Loucy (cell line): ENCODE results near the gene SUN1.

ENCODE experiments used
- H2AFZ ChIP-seq: fragments of 200-600 bp; sonication (generic); 2 replicates; pipeline ENCODE4 v1.6.0; 2016; ENCODE audit warnings: antibody characterized with exemption, mild to moderate bottlenecking, low read length, moderate library complexity
- H3F3A ChIP-seq: fragments of 200-600 bp; 2 replicates; pipeline ENCODE4 v1.6.0; 2016; ENCODE audit warnings: antibody characterized with exemption, low read depth, mild to moderate bottlenecking
- H3K27me3 ChIP-seq: fragments of 200-600 bp; sonication (generic); 2 replicates; pipeline ENCODE4 v1.6.1; 2014; ENCODE audit warnings: low read length, mild to moderate bottlenecking; ENCODE audit not compliant: insufficient read depth, poor library complexity, severe bottlenecking
- H3K36me3 ChIP-seq: fragments of 200-600 bp; sonication (generic); 2 replicates; pipeline ENCODE4 v1.6.1; 2016; ENCODE audit warnings: low read length; ENCODE audit not compliant: insufficient read depth
- H3K4me1 ChIP-seq: fragments of 200-600 bp; sonication (generic); 2 replicates; pipeline ENCODE4 v1.5.1; 2014; ENCODE audit warnings: low read length, mild to moderate bottlenecking; ENCODE audit not compliant: insufficient read depth, poor library complexity, severe bottlenecking
- H3K4me2 ChIP-seq: fragments of 200-600 bp; sonication (generic); 2 replicates; pipeline ENCODE4 v1.6.0; 2014; ENCODE audit warnings: antibody characterized with exemption, low read length, low read depth, mild to moderate bottlenecking; ENCODE audit not compliant: poor library complexity, severe bottlenecking
- H3K4me3 ChIP-seq: fragments of 200-600 bp; sonication (generic); 2 replicates; pipeline ENCODE4 v1.5.1; 2014; ENCODE audit warnings: low read length, mild to moderate bottlenecking, mixed read lengths; ENCODE audit not compliant: poor library complexity, severe bottlenecking
- H3K79me2 ChIP-seq: fragments of 200-600 bp; sonication (generic); 2 replicates; pipeline ENCODE4 v1.6.1; 2014; ENCODE audit warnings: low read length; ENCODE audit not compliant: insufficient read depth
- H3K9ac ChIP-seq: fragments of 200-600 bp; sonication (generic); 2 replicates; pipeline ENCODE4 v1.6.0; 2014; ENCODE audit warnings: mild to moderate bottlenecking, low read depth, low read length, moderate library complexity; ENCODE audit not compliant: poor library complexity, severe bottlenecking
- H3K9me2 ChIP-seq: fragments of 200-600 bp; sonication (generic); replicated peaks from 2 replicates; pipeline ENCODE4 v1.6.1; 2016; ENCODE audit warnings: low read depth, low read length, mixed read lengths
- H3K9me3 ChIP-seq: fragments of 200-600 bp; sonication (generic); 2 replicates; pipeline ENCODE4 v1.6.1; 2014; ENCODE audit warnings: mild to moderate bottlenecking, antibody characterized with exemption, low read length, low read depth; ENCODE audit not compliant: insufficient read depth
- H4K20me1 ChIP-seq: fragments of 200-600 bp; sonication (generic); 2 replicates; pipeline ENCODE4 v1.6.0; 2014; ENCODE audit warnings: antibody characterized with exemption, low read length, mild to moderate bottlenecking; ENCODE audit not compliant: insufficient read depth, poor library complexity, severe bottlenecking
- EZH2phosphoT487 ChIP-seq: fragments of 200-600 bp; IDR thresholded peaks from 2 replicates; pipeline ENCODE4 v1.6.1; 2018; ENCODE audit warnings: antibody characterized with exemption, mild to moderate bottlenecking, moderate library complexity, borderline replicate concordance
- TF ChIP-seq, protein P1 (sequence below): fragments of 200-600 bp; sonication (generic); conservative IDR thresholded peaks from 2 replicates; pipeline ENCODE4 v1.5.1; 2014; ENCODE audit warnings: mild to moderate bottlenecking, antibody characterized with exemption, low read length

The SUN1 gene

DNA sequence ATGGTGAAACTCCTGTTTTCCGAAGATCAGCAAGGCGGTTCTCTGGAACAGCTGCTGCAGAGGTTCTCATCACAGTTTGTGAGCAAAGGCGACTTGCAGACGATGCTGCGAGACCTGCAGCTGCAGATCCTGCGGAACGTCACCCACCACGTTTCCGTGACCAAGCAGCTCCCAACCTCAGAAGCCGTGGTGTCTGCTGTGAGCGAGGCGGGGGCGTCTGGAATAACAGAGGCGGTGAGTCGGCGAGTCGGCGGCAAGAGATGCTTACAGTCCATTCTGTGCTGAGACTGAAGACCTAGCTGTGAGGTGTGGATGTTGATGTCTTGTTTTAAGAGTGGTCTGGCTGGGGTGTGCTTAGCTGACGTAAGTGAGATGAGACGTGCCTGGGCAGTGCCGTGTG is 27.9 kb downstream of the SUN1 start:
- Histone ChIP-seq H3K79me2 (no peaks in the 10 kb centered on the region), H4K20me1 (no peaks in the 10 kb centered on the region), H3K4me2 (no peak overlapping the region), H3K36me3 (peaks cover 57% of the 10 kb centered on the region), H3K9ac (no peak overlapping the region), H3K4me3 (no peak overlapping the region), H2AFZ (no peak overlapping the region), H3K9me3 (no peaks in the 10 kb centered on the region), H3K4me1 (no peaks in the 10 kb centered on the region), H3K27me3 (no peaks in the 10 kb centered on the region), H3K9me2 (no peaks in the 10 kb centered on the region), H3F3A (no peaks in the 10 kb centered on the region)
- no peak for TF ChIP-seq EZH2phosphoT487
- TF ChIP-seq, protein P1, sequence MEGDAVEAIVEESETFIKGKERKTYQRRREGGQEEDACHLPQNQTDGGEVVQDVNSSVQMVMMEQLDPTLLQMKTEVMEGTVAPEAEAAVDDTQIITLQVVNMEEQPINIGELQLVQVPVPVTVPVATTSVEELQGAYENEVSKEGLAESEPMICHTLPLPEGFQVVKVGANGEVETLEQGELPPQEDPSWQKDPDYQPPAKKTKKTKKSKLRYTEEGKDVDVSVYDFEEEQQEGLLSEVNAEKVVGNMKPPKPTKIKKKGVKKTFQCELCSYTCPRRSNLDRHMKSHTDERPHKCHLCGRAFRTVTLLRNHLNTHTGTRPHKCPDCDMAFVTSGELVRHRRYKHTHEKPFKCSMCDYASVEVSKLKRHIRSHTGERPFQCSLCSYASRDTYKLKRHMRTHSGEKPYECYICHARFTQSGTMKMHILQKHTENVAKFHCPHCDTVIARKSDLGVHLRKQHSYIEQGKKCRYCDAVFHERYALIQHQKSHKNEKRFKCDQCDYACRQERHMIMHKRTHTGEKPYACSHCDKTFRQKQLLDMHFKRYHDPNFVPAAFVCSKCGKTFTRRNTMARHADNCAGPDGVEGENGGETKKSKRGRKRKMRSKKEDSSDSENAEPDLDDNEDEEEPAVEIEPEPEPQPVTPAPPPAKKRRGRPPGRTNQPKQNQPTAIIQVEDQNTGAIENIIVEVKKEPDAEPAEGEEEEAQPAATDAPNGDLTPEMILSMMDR, result no peak

DNA sequence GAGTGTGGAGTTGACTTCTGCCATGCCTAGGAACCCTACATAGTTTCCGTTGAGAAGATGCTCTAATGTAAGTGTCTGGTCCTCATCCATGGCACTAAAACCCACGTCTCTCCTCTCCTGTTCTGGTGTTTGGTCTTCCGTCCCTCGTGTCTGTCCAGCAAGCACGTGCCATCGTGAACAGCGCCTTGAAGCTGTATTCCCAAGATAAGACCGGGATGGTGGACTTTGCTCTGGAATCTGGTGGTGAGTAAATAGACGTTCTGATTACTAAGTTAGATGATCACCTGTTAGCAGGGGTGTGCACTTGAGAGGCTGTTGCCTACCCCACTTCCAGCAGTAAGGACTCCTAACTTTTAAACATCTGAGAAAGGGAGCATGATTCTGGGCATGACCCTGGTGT is 28.9 kb downstream of the SUN1 start:
- Histone ChIP-seq H3K27me3 (no peaks in the 10 kb centered on the region), H3K9me2 (no peaks in the 10 kb centered on the region), H3K9me3 (no peaks in the 10 kb centered on the region), H3K4me3 (no peak overlapping the region), H3K4me1 (no peaks in the 10 kb centered on the region), H3K36me3 (peaks cover 53% of the 10 kb centered on the region), H3K4me2 (no peak overlapping the region), H3F3A (no peaks in the 10 kb centered on the region), H4K20me1 (no peaks in the 10 kb centered on the region), H3K9ac (no peak overlapping the region), H3K79me2 (no peaks in the 10 kb centered on the region), H2AFZ (no peak overlapping the region)
- TF ChIP-seq EZH2phosphoT487, result no peak
- TF ChIP-seq, protein P1, result no peak

DNA sequence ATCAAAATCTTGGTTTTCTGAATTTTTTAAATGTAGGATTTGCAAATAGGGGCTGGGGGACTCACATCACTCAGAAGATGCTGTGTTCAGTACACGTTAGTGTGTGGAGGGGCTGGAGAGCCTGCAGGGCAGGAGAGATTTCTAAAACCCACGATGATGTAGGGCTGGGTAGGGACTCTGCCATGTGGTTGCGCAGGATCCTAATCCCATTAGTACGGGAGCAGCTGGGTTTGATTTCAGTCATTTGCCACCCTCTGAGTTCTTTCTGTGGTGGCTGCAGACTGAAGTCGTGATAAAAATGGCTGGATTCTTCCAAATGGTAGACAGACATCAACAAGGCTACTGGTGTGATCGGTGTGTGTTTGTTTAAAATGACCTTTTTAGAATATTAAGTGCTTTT is 29.9 kb downstream of the SUN1 start:
- H3K27me3 ChIP-seq, result no peaks in the 10 kb centered on the region

More for the DNA sequence above, 29.9 kb downstream of the SUN1 start:
- H2AFZ ChIP-seq, result no peak overlapping the region
- no peaks in the 10 kb centered on the region for H3K9me2 ChIP-seq
- H3F3A ChIP-seq, result no peaks in the 10 kb centered on the region
- H3K4me3 ChIP-seq, result no peak overlapping the region
- peaks cover 51% of the 10 kb centered on the region for H3K36me3 ChIP-seq
- no peak overlapping the region for H3K4me2 ChIP-seq
- H3K79me2 ChIP-seq, result no peaks in the 10 kb centered on the region
- no peaks in the 10 kb centered on the region for H4K20me1 ChIP-seq
- no peak for TF ChIP-seq EZH2phosphoT487
- TF ChIP-seq, protein P1, result no peak
- H3K9me3 ChIP-seq, result no peaks in the 10 kb centered on the region
- no peaks in the 10 kb centered on the region for H3K4me1 ChIP-seq
- H3K9ac ChIP-seq, result no peak overlapping the region
